ENCODE measurements around the gene ZNF253.

ZNF253 gene

GRCh38 chr19:19938449-19938848, 72.8 kb downstream of the ZNF253 start:
- no peak for TF ChIP-seq CTCF (IDR thresholded peaks at IDR 0.05; ENCODE audit: low read depth, low read length, missing control alignments)
- H3K27me3 ChIP-seq (replicated peaks), result no peaks in the 10 kb centered on the region

GRCh38 chr19:19943848-19944582, 78.3 kb downstream of the ZNF253 start:
- Histone ChIP-seq H3K36me3 (replicated peaks) (no peaks in the 10 kb centered on the region), H3K27ac (no peak overlapping the region), H3K27me3 (replicated peaks) (no peaks in the 10 kb centered on the region), H3K4me3 (ENCODE audit: low read depth, low read length) (no peak overlapping the region)
- no peak for DNase-seq
- TF ChIP-seq CTCF (IDR thresholded peaks at IDR 0.05; ENCODE audit: low read depth, low read length, missing control alignments), result no peak
- in situ Hi-C loops (cut with HindIII; ENCODE audit: low pct_ligation_motif_present, low sequenced_read_pairs), result no loop called here

More at GRCh38 chr19:19938449-19938848, 72.8 kb downstream of the ZNF253 start:
- no peak overlapping the region for H3K27ac ChIP-seq
- H3K36me3 ChIP-seq (replicated peaks), result peaks cover 6% of the 10 kb centered on the region
- H3K4me3 ChIP-seq (ENCODE audit: low read depth, low read length), result no peak overlapping the region
- in situ Hi-C loops (cut with HindIII; ENCODE audit: low pct_ligation_motif_present, low sequenced_read_pairs), result no loop called here
- no peak for DNase-seq
